EH (cell line): ENCODE results near the gene PRKACG.
"Not testable (repeated sequence)": the region's sequence is repeated elsewhere in the genome, so short reads cannot be mapped to it uniquely, and the experiment has no call there.

ENCODE experiments used
- DNase-seq: peaks from one replicate; pipeline ENCODE4 v3.0.0-alpha.2; 2015; ENCODE audit warnings: low read depth

PRKACG gene

DNA sequence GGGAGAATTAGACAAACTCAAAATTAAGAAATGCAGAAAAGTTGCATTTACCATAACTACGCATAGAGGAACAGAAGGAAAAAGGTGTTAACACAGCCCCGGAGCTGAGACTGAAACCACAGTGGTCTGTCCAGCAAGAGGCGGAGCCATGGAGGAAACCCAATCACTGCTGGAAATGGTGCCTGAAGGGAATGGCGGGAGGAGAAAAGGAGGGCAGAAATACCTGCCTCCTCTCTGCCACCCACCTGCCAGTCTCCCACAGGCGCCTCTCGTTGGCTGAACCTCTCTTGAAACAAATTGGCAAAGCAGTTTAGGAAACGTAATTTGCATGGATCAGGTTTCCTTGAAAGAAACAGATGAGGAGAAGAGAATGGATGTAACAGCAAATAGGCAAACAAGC is 9.7 kb upstream of the PRKACG start:
- DNase-seq: no peak

DNA sequence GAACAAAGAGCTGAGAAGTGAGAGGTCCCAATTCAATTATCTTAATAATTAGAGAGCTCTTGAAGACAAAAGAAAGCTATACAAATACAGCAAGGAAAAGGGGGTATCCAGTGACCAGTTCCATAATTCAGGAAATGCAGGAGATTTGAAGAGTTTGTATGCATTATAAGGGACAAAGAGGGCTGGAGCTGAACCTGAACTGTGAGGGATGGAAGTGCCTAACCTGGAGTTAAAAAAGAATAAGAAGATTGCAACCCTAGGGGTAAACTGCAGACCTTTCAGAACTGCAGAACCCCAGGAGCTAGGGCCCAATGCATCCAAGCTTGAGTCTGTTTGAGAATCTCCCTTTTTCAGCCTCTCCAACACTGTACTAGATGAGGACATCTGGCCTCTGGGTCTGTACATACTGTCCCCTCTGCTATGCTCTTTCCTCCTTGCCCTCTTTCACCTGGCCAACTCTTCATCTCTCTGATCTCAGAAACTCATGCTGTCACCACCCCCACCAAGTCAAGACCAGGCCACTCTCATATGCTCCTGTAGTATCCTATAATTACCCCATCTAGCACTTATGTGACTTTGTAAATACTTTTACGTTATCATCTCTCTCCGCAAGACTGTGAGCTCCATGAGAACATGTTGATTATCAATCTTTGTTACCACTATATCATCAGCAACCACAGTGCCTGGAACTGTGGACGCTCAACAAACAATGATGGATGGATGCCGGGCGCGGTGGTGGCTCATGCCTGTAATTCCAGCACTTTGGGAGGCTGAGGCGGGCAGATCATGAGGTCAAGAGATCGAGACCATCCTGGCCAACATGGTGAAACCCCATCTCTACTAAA is 6.6 kb upstream of the PRKACG start:
- DNase-seq: no peak

DNA sequence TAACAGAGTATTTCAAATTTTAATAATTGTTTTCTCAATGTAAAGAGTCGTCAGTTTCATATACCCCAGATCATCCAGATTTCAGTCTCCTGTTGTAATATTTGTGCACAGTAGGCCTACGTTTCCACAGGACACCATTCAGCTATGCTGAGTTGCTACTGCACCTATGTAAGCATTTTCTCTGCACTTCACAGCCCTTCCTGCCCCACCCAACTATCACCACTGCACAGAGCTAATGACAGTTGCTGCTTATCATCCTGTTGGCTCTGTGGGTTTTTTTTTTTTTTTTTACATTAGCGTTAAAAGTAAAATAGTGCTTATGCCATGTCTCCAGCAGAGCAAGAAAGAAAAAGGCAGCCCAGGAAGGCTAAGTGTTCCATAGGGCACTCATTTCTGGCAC is 5.9 kb upstream of the PRKACG start:
- DNase-seq: no peak

DNA sequence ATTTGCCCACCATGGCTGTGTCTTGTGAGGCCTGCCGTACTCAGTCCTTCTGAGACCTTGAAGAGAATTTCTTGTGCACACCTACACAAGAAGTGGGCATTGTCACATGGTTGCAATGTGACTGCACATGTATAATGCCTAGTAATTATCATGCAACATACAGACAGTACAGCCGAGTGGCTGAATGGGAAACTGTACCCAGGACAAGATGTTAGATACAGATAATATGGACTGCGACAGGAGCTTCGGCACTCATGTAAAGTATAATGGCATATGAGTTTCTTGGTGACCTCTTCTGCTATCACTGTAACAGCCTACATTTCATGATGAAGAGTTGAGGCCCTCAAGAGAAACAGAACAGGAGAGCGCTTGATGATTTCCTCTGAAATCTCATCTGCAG is 4.8 kb upstream of the PRKACG start:
- DNase-seq: no peak

DNA sequence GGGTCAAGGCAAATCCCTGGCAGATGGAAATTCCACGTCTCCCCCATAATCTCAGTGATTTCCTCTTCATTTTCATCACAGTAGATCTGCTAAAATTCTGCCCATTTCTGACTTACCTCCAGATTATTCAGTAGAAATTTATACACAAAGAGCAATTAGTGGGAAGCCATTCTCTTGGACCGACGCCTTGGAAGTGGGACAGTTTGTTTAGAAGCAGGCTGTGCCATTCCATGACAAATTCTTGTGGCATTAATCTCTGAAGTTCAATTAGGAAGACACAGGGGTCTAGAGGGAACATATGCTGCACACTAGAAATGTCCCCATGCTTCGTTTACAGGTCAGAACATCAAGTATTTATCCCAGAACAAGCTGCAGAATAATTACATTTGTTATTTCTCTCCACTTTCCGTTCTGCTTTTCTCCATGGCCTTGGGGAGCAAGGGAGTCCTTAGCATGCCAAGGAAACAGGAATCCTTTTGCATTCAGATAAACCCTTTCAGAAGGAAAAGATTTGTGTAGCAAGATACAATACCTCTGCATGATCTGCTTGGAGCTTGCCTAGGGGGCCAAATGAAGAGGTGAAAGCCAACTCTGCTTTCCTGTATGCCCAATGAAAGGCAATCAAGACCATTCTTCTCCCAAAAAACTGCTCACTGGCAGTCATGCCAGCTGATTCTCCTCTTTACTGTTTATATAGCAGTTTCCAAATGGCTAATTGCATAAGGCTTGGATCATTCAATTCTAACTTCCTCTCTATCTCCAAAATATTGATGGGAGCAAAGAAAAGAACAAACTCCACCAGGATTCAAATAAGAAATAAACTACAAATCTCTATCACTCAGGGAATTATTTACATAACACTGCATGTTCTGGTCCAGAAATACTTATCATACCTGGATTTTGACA is 2.5 kb upstream of the PRKACG start:
- DNase-seq: no peak

DNA sequence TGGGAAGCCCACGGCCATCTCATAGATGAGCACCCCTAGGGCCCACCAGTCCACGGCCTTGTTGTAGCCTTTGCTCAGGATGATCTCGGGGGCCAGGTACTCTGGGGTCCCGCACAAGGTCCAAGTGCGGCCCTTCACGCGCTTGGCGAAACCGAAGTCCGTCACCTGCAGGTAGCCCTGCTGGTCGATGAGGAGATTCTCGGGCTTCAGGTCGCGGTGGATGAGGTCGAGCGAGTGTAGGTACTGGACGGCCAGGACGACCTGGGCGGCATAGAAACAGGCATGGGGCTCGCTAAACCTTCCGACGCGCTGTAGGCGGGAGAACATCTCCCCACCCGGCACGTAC is 558 bp downstream of the PRKACG start:
- no peak for DNase-seq

DNA sequence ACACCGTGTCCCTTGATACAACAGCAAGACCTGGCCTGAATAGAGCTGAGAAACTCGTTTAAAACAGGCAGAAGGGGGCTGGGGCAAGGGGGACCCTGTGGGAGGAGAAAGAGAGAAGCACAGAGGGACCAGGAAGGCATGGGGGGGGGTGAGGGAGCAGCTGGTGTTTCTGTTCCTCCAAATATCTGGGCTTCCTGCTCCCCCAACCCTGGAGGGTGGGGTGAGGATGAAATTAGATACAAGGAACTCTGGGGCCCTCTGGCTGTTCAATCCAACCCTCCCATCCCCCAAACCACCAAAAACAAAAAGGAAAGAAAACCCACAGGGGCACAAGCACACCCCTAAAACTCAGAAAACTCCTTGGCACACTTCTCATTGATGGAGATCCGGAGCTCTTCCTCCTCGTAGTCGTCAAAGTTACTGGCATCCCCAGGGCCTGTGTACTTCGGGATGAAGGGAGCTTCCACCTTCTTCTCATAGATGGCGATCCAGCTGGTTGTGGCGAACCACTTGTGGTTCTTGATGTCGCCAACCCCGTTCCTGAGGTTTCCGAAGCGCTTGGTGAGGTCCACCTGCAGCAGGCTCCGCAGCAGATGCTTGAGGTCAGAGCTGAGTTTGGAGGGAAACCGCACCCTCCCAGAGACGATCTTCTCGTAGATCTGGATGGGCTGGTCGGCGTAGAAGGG is 1.1 kb downstream of the PRKACG start:
- DNase-seq: no peak

DNA sequence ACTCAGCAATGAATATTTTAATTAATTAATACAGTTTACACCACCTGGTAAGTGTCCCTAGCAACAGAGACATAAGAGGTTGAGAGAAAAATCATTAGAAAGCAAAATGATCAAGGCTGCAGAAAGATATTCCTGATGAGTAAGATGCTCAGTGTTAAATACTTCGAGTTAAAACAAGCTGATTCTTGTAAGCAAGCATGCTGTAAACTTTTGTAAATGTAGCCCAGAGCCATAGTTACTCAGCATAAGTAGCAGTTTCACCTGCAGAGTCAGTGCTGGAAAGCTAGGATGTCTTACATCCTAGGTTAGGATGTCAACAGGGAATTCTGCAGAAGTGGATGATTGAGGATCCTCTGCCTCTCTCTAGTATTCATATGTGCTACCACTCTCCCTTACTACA is 4.2 kb downstream of the PRKACG start:
- DNase-seq: no peak

DNA sequence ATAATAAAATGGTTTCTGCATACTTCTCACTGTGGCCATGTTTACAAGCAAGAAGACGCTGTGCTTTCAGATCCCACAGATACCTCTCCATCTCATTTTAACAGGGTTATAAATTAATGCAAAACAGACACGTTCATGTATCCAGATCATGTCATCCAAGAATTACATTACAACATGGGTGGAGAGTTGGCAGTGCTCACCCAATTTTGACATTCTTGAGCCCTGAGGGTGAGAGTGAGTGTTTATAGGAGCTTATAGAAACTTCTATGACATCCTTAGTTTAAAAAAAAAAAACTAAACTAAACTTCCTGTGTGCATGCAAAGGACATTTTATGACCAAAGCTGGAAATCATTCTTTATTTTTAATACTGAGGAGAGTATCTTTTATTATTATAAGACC is 9.1 kb downstream of the PRKACG start:
- DNase-seq: peak; percentile 62

DNA sequence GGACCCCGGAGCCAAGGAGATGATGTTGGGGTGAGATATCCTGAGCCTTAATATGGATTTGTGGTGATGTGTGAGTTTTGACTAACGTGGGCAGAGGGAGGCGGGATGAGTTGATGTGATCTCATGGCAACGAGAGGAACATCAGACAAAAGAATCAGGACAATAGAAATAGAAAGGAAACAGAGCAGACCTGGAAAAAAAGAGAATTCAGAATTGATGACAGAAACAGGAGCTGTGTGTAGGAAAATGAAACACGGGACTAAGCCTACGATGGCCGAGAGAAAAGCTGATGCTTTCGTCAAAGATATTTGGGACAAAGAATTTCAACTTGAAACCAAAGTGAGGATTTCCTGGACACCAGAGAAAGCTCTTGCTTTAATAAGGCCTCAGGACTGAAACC is 10.9 kb downstream of the PRKACG start:
- no peak for DNase-seq

DNA sequence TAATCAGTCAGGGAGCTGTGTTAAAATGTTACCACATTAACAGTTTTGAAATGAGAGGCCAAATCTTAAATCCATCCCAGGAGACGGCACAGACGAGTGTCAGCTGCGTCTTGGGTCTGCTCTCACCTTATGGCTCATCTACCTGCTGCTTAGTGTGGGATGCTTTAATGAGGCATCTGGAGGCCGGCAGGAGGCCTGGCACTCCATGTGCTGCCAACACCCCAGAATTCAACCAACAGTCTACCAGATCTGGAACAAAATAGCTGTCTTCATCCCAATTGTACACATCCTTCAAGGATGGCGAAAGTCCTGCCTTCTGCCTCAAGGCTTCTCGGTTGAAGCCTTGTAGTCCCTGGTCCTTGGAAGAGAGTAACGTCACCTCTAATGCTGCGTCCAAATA is 12.0 kb downstream of the PRKACG start:
- no peak for DNase-seq

DNA sequence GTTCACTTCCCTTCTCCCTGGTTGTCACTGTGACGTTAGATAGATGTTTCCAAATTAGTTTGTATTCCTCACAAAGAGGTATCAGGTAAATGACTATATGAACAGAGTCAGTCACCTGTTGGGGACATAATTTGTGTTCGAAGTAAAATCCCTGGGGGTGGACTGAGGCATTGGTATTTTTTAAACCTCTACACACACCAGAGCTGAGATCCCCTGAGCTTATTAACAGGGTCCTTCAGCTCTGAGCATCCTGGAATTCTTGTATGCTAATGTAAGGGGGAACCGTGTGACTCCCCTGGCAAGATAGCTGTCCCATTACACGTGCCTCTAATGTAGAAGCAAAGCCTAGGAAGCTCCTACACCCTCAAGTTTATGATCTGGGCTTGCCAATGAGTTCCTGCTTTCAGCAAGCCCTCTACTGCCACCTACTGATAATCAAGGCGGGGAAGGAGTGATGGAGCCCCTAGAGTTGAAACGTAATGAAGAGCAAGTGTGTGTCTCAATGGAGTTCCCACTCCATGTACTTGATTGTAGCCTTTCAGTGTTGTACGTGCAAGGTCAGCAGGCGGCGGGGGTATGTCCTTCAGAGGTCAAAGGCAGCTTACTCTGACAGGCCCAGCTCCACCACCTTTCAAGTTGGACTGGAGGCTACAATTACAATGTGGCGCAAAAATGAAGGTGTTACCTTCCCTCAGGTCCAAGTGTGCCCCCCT is 14.4 kb downstream of the PRKACG start:
- DNase-seq: peak; percentile 71

DNA sequence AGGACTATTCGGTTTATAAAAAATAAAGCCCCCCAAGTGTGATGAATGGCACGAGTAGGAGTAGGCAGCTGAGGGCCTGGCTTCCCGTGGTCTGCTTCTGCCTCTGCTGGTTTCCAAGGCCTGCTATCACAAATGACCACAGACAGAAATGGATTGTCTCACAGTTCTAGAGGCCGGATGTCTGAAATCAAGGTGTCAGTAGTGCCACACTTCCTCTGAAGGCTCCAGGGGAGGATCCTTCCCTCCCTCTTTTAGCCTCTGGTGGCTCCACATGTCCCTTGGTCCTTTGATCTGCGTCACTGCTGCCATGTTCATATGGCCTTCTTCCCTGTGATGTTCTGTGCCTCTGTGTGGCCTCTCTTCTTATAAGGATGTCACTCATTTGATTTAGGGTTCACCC is 15.1 kb downstream of the PRKACG start:
- no peak for DNase-seq

DNA sequence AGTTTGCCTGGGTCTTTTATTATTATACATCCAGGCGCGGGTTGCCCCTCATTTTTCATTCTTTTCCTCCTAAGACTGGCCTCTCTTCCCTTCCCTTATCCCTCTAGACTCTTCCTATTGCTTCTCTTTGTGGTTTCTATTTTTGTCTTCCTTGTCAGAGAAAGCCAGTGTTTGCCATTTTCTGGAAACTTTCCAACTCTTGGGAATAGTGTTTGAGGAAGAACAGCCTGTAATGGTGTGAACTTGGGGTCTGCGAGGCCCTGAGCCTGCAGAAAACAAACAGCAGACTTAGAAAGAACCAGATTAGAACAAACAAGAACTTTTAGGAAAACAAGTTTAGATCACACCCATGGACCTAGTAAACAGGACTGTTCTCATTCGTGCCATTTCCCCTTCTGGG is 15.5 kb downstream of the PRKACG start:
- DNase-seq: no peak

DNA sequence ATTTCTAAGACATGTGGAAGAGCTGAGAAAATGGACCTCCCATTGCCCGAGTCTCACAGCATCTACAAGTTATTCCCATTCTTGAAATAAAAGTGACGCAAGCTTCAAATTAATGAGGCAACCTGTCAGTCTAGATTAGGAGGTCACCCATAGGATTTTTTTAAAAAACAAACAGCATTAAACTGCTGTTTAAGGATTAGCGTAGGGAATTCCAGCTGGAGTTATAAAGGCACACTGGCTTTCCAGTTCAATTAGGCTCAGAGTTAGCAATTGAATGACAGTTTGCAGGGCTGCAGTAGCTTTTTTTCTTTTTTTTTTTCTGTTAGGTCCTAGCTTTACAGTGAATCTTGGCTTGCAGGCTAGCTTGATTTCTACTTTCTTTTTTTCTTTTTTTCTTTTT is 16.2 kb downstream of the PRKACG start:
- DNase-seq: no peak

DNA sequence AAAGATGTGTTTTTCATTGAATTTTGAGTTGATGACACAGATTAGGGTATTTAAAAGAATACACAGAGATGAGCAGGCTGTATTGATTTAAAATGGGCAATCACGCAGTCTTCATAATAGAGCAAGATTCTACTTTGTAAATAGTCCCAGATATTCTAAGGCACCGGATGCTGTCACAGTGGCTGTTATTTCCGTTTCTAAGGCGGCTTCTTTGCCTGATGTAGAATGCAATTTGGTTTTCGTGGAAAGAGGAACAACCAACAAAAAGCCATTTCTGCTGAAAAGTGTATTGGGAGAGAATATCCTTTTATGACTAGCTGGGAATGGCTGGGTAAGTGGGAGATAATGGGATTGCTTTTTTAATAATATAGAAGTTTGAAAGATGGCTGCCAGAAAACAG is 17.5 kb downstream of the PRKACG start:
- DNase-seq: no peak

DNA sequence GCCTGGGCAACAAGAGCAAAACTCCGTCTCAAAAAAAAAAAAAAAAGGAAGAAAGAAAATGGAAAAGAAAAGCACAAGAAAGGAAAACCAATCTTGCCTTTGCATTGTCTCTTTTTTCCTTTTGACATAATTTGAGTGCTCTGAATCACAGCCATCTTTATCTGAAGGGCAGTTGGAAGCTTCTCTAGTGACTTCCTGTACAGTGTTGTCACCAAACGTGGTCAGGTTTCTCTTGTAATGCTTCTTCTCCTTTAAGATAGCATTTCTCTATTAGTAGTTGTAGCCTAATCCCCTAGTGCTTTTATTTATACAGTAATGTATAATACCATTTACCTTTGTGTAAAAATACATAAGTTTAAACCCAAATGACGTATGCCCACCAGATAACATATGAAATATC is 18.1 kb downstream of the PRKACG start:
- no peak for DNase-seq

DNA sequence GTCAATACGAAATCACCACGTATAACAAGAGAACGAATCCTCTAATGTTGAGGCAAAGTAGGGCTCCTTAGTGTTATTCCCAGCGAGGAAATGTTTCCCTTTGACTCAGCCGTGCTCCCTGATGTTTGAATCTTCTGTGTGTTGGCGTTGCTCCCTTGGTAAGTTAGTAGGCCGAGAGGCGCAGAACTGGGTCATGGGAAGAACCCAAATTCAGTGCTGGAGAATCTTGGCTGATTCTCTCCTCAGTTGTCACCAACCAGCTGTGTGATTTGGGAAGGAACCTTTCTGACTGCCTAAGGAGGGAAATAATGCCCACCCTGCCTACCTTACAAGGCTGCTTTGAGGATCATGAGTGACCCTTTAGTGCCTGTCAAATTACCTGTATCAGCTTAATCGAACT is 22.5 kb downstream of the PRKACG start:
- DNase-seq: no peak

DNA sequence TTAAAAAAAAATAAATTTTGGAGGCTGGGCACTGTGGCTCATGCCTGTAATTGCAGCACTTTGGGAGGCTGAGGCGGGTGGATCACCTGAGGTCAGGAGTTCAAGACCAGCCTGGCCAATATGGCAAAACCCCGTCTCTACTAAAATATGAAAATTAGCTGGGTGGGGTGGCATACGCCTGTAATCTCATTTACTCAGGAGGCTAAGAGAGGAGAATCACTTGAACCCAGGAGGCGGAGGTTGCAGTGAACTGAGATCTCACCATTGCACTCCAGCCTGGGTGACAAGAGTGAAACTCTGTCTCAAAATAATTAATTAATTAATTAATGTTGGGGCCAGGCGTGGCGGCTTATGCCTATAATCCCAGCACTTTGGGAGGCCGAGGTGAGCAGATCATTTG is 27.0 kb downstream of the PRKACG start:
- not testable (repeated sequence) for DNase-seq

DNA sequence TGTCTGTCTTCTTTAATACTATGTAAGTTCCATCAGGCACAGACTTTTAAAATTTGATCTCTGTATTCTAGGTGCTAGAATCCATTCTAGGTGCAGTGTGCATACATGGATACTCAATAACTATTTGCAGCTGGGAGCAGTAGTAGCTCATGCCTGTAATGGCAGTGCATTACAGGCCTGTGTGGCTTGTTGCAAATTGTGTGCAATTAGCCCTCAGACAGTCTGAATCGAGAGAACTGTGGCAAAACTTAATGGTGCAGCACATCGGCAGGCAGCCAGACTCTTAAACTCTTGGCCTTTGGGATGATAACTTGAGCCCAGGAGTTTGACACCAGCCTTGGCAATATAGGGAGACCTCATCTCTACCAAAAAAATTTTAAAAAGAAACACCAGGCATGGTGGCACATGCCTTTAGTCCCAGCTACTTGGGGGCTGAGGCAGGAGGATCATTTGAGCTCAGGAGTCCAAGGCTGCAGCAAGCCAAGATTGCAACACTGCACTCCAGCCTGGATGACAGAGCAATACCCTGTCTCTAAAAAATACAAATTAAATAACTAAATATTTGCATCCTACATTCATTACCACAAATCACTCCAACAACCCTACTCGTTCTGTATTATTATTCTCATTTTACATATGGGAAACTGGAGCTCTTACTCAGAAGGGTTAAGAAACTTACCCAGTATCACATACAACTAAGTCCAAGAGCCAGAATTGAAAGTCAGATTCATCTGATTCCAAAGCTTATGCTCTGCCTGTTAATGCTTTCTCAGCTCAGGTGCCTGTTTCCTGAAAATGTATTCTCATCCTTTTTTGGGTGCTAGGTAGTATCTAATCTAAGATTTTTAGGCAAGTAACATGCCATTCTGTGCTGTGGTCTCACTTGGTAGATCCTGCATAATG is 30.1 kb downstream of the PRKACG start:
- no peak for DNase-seq

DNA sequence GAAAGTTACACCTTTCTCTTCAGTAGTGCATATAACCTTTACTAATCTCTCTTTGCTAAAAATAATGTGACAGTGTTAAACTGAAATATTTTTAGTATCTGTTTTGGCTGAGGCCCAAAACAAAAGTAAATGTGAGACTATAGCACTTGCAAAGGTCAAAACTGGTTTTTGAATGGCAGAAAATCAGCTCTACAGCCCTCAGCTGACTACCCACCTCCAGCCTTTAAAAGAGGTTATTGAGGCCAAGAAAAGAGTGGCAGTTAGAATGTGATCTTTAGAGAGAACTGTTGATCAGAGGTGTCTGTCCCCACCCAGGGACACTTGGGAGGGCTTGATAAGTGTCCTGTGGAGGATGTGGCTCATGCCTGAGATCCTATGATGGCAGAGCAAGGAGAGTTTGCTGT is 30.9 kb downstream of the PRKACG start:
- DNase-seq: no peak
